H9 (cell line): ENCODE data around the gene CSTPP1. TPM values are rescaled to one million over a fixed set of nuclear protein-coding genes. Genes with fewer than 3 reads are reported as not detected.

Experiments used
- DNase-seq: peaks from one replicate; pipeline ENCODE4 v3.0.0-alpha.2; 2017
- H2AFZ ChIP-seq: one replicate; pipeline ENCODE4 v1.6.1; 2013; ENCODE audit warnings: mild to moderate bottlenecking, low read length, control low read depth, moderate library complexity
- H2AK5ac ChIP-seq: 2 replicates; pipeline ENCODE4 v1.6.1; 2013; ENCODE audit warnings: low read length, control low read depth, mixed read lengths; ENCODE audit not compliant: insufficient read length
- H2BK120ac ChIP-seq: one replicate; pipeline ENCODE4 v1.6.1; 2013; ENCODE audit warnings: low read depth, mild to moderate bottlenecking, low read length, control low read depth, inconsistent platforms; ENCODE audit not compliant: poor library complexity, severe bottlenecking
- H2BK12ac ChIP-seq: 2 replicates; pipeline ENCODE4 v1.6.1; 2013; ENCODE audit warnings: low read length, control low read depth, mixed read lengths, low read depth; ENCODE audit not compliant: insufficient read length
- H2BK15ac ChIP-seq: 2 replicates; pipeline ENCODE4 v1.6.1; 2013; ENCODE audit warnings: low read depth, low read length, control low read depth
- H2BK20ac ChIP-seq: one replicate; pipeline ENCODE4 v1.6.1; 2013; ENCODE audit warnings: low read depth, mild to moderate bottlenecking, low read length, control low read depth, inconsistent platforms; ENCODE audit not compliant: poor library complexity, severe bottlenecking
- H2BK5ac ChIP-seq: 2 replicates; pipeline ENCODE4 v1.6.1; 2013; ENCODE audit warnings: low read length, control low read depth, mixed read lengths; ENCODE audit not compliant: insufficient read length
- H3K14ac ChIP-seq: 2 replicates; pipeline ENCODE4 v1.6.1; 2013; ENCODE audit warnings: low read length, control low read depth; ENCODE audit not compliant: insufficient read depth
- H3K18ac ChIP-seq: 2 replicates; pipeline ENCODE4 v1.6.1; 2013; ENCODE audit warnings: low read depth, mild to moderate bottlenecking, mixed read lengths, low read length, control low read depth; ENCODE audit not compliant: insufficient read length
- H3K23ac ChIP-seq: 2 replicates; pipeline ENCODE4 v1.6.1; 2013; ENCODE audit warnings: low read length, control low read depth, mixed read lengths, low read depth; ENCODE audit not compliant: insufficient read length
- H3K23me2 ChIP-seq: 2 replicates; pipeline ENCODE4 v1.6.1; 2013; ENCODE audit warnings: low read depth, mild to moderate bottlenecking, mixed read lengths, low read length, control low read depth; ENCODE audit not compliant: insufficient read length, poor library complexity, severe bottlenecking
- H3K27ac ChIP-seq: 2 replicates; pipeline ENCODE4 v1.5.1; 2013; ENCODE audit warnings: low read length, control low read depth, mixed read lengths, low read depth; ENCODE audit not compliant: insufficient read length
- H3K27me3 ChIP-seq: 2 replicates; pipeline ENCODE4 v1.6.1; 2013; ENCODE audit warnings: low read length, control low read depth, inconsistent platforms; ENCODE audit not compliant: insufficient read depth
- H3K4ac ChIP-seq: 2 replicates; pipeline ENCODE4 v1.6.1; 2013; ENCODE audit warnings: low read depth, mild to moderate bottlenecking, control low read depth, inconsistent platforms, low read length, moderate library complexity
- H3K4me1 ChIP-seq: 2 replicates; pipeline ENCODE4 v1.6.1; 2013; ENCODE audit warnings: low read length, control low read depth, inconsistent platforms; ENCODE audit not compliant: insufficient read depth
- H3K4me2 ChIP-seq: 2 replicates; pipeline ENCODE4 v1.6.1; 2013; ENCODE audit warnings: low read length, control low read depth, mixed read lengths; ENCODE audit not compliant: insufficient read length, insufficient read depth
- H3K56ac ChIP-seq: 2 replicates; pipeline ENCODE4 v1.6.1; 2013; ENCODE audit warnings: low read depth, mild to moderate bottlenecking, mixed read lengths, low read length, control low read depth; ENCODE audit not compliant: insufficient read length
- H3K79me1 ChIP-seq: 2 replicates; pipeline ENCODE4 v1.6.1; 2013; ENCODE audit warnings: low read depth, mild to moderate bottlenecking, moderate library complexity, low read length, control low read depth, inconsistent platforms; ENCODE audit not compliant: insufficient read depth, poor library complexity, severe bottlenecking
- H3K79me2 ChIP-seq: 2 replicates; pipeline ENCODE4 v1.6.1; 2013; ENCODE audit warnings: low read length, control low read depth, inconsistent platforms; ENCODE audit not compliant: insufficient read depth
- H3K9ac ChIP-seq: 2 replicates; pipeline ENCODE4 v1.6.1; 2013; ENCODE audit warnings: low read length, control low read depth, mixed read lengths; ENCODE audit not compliant: insufficient read length; ENCODE audit errors: extremely low read depth
- H3K9me3 ChIP-seq: one replicate; pipeline ENCODE4 v1.6.1; 2013; ENCODE audit warnings: low read depth, low read length, inconsistent platforms; ENCODE audit not compliant: control insufficient read depth
- H3T11ph ChIP-seq: one replicate; pipeline ENCODE4 v1.6.1; 2013; ENCODE audit warnings: mild to moderate bottlenecking, low read length, control low read depth, inconsistent platforms
- H4K20me1 ChIP-seq: one replicate; pipeline ENCODE4 v1.6.1; 2013; ENCODE audit not compliant: control insufficient read depth, insufficient read length, insufficient read depth
- H4K5ac ChIP-seq: 2 replicates; pipeline ENCODE4 v1.6.1; 2013; ENCODE audit warnings: low read depth, mild to moderate bottlenecking, mixed read lengths, low read length, control low read depth; ENCODE audit not compliant: insufficient read length
- H4K8ac ChIP-seq: replicated peaks from 2 replicates; pipeline ENCODE4 v1.6.1; 2013; ENCODE audit warnings: low read length, control low read depth, mixed read lengths, low read depth; ENCODE audit not compliant: insufficient read length
- H4K91ac ChIP-seq: 2 replicates; pipeline ENCODE4 v1.6.1; 2013; ENCODE audit warnings: low read depth, mild to moderate bottlenecking, moderate library complexity, mixed read lengths, low read length, control low read depth; ENCODE audit not compliant: insufficient read length
- H3K27ac Mint-ChIP-seq, 3 experiments: 2 replicates in 2 of 3; 3 replicates in 1 of 3; pipeline ENCODE4 v1.8.0; 2020 to 2021; ENCODE audit warnings: mixed read lengths in 3 of 3, mild to moderate bottlenecking in 1 of 3, moderate library complexity in 1 of 3
- H3K27me3 Mint-ChIP-seq: 2 replicates; pipeline ENCODE4 v1.8.0; 2021; ENCODE audit warnings: low read depth, mild to moderate bottlenecking, moderate library complexity, mixed read lengths
- H3K36me3 Mint-ChIP-seq, 3 experiments: 2 replicates in 2 of 3; 3 replicates in 1 of 3; pipeline ENCODE4 v1.8.0; 2020 to 2021; ENCODE audit warnings: low read depth in 3 of 3, mixed read lengths in 3 of 3; ENCODE audit not compliant: insufficient read depth in 1 of 3
- H3K4me1 Mint-ChIP-seq, 2 experiments: 2 replicates each; pipeline ENCODE4 v1.8.0; 2020; ENCODE audit warnings: mixed read lengths in 2 of 2
- H3K4me3 Mint-ChIP-seq, 2 experiments: 2 replicates in 1 of 2; 3 replicates in 1 of 2; pipeline ENCODE4 v1.8.0; 2020 to 2021; ENCODE audit warnings: mild to moderate bottlenecking in 2 of 2, mixed read lengths in 2 of 2, moderate library complexity in 1 of 2
- H3K9me3 Mint-ChIP-seq, 2 experiments: 2 replicates in 1 of 2; 3 replicates in 1 of 2; pipeline ENCODE4 v1.8.0; 2020; ENCODE audit warnings: mild to moderate bottlenecking in 2 of 2, mixed read lengths in 2 of 2, moderate library complexity in 1 of 2
- CTCF ChIP-seq: fragments of 200-600 bp; sonication (generic); conservative IDR thresholded peaks from 3 replicates; pipeline ENCODE4 v1.8.0; 2021; ENCODE audit warnings: antibody characterized with exemption, mild to moderate bottlenecking
- WGBS: extraction: QIAGEN DNeasy Blood & Tissue Kit; methylation state at CpG from one replicate; pipeline ENCODE4 v1.1.7; 2013; ENCODE audit warnings: missing lambda C conversion rate, low lambda C conversion rate, mixed read lengths; ENCODE audit not compliant: insufficient read length; ENCODE audit errors: extremely low coverage; 5-methylcytosine and 5-hydroxymethylcytosine counted together
- total RNA-seq: library from RNA; stranded (reverse); gene quantifications from 2 replicates; pipeline ENCODE4 v1.2.1, GENCODE V29; 2021

Gene CSTPP1
- total RNA-seq, 1 experiment from 2014 or later: 21.2 TPM

GRCh38 chr11:46898396-46899095 lies 38.0 kb upstream of the CSTPP1 start:
- no CpG with 5 or more reads among the region's 17 CpGs for WGBS
- Histone ChIP-seq H3K27me3 (no peaks in the 10 kb centered on the region), H3K79me1 (no peaks in the 10 kb centered on the region), H3K9ac (no peak overlapping the region), H3T11ph (no peak overlapping the region), H3K23me2 (no peaks in the 10 kb centered on the region), H2BK20ac (no peak overlapping the region), H2BK15ac (no peak overlapping the region), H2AFZ (no peak overlapping the region), H2BK5ac (no peak overlapping the region), H3K79me2 (no peaks in the 10 kb centered on the region), H3K4ac (no peak overlapping the region), H2BK12ac (no peak overlapping the region), H3K27ac (no peak overlapping the region), H3K23ac (no peak overlapping the region), H4K8ac (no peak overlapping the region), H4K20me1 (no peaks in the 10 kb centered on the region), H4K5ac (no peak overlapping the region), H3K4me1 (no peaks in the 10 kb centered on the region), H3K18ac (no peak overlapping the region), H2AK5ac (no peak overlapping the region), H3K4me2 (no peak overlapping the region), H2BK120ac (no peak overlapping the region), H4K91ac (no peak overlapping the region), H3K14ac (no peak overlapping the region), H3K9me3 (no peaks in the 10 kb centered on the region), H3K56ac (no peak overlapping the region)
- H3K27me3 Mint-ChIP-seq: no peaks in the 10 kb centered on the region
- H3K9me3 Mint-ChIP-seq: peaks cover 4 to 6% of the 10 kb centered on the region in 2 experiments; a peak in 3 of 5 replicates
- no peak overlapping the region for H3K4me3 Mint-ChIP-seq
- no peak for TF ChIP-seq CTCF
- DNase-seq: no peak
- H3K4me1 Mint-ChIP-seq: peaks cover 3 to 12% of the 10 kb centered on the region in 2 experiments
- peaks cover 35 to 46% (median 40%) of the 10 kb centered on the region in 3 experiments; a peak in 6 of 7 replicates for H3K36me3 Mint-ChIP-seq
- peak overlapping the region in 2 of 3 experiments; percentile 16 to 18; a peak in 3 of 7 replicates for H3K27ac Mint-ChIP-seq
